GM19455 (cell line): ENCODE data around the gene GRIN2B.

Experiments used
- ATAC-seq: cut with Tn5 transposase; IDR thresholded peaks from one replicate; pipeline ENCODE4 v1.9.1; 2021; ENCODE audit not compliant: unreplicated experiment

The GRIN2B gene

GRCh38 chr12:13981296-13981962, at the start of gene GRIN2B:
TSS of gene GRIN2B (minus strand) at chr12:13981602. CDS start at chr12:13866208, 115,394 bp downstream.
- no peak for ATAC-seq

- ATAC-seq: no peak
Measured at GRCh38 chr12:14026537-14026936, 45.1 kb upstream of the GRIN2B start.

- no peak for ATAC-seq
Measured at GRCh38 chr12:14024591-14024990, 43.2 kb upstream of the GRIN2B start.

GRCh38 chr12:14018080-14018479, 36.7 kb upstream of the GRIN2B start:
- ATAC-seq: no peak

- ATAC-seq: no peak
Measured at GRCh38 chr12:14010989-14011388, 29.6 kb upstream of the GRIN2B start.

GRCh38 chr12:14007639-14008038, 26.2 kb upstream of the GRIN2B start:
- ATAC-seq: no peak

GRCh38 chr12:13992585-13992984, 11.2 kb upstream of the GRIN2B start:
- no peak for ATAC-seq

- ATAC-seq: no peak
Measured at GRCh38 chr12:13992106-13992505, 10.7 kb upstream of the GRIN2B start.

- no peak for ATAC-seq
Measured at GRCh38 chr12:13986031-13986430, 4.6 kb upstream of the GRIN2B start.

GRCh38 chr12:13981990-13982389, 588 bp upstream of the GRIN2B start:
- ATAC-seq: no peak

DNA sequence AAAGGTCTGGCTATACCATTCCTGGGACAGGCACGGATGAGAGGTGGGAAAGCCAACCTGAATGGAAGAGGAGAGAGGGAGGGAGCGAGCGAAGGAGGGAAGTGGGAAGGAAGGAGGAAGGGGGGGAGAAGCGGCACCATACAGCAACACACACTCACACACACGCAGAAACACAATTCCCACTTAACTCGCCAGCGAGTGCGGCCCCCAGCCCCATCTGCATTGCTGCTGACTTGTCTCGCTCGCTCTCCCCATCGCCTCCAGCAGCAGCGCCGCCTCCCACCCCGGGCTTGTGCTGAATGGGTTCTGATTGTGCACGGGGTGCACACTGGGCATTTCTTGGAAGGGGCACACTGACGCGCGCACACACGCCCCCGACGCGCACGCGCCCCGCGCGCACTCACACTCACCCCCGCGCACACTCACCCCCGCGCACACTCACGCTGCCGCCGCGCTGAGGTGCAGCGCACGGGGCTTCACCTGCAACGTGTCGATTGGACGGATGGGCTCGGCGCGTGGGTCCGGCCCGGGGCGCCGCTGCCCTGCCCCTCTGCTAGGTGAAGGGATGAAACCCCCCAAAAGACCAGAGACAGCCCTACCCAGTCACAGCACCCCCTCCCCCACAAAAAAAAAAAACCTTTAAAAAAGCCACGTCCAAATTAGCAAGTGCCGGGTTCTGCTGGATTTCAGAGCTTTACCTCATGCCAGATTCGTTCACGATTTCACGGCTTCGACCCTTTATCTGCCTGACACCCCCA, 685 bp downstream of the GRIN2B start:
- ATAC-seq: no peak

GRCh38 chr12:13979772-13980378, 1.5 kb downstream of the GRIN2B start:
- ATAC-seq: no peak

GRCh38 chr12:13978876-13979275, 2.5 kb downstream of the GRIN2B start:
- no peak for ATAC-seq

DNA sequence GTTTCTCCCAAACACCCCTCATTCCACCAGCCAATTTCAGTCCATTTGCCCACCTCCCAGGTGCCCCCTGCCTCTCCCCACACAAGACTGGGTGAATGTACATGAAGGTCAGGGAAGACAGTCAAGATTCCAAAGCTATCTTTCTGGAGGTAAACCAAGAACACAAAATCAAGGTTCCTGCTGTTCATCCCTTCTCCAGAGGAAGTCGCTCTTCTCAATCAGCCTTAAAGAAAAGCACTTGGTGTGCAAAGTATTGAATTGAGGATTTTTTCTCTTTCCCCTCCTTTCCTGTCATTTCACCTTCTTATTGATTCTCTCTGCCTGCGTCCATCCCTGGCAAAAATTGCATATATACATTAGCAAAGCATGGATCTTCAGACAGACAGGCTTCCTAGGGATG, 4.5 kb downstream of the GRIN2B start:
- no peak for ATAC-seq

DNA sequence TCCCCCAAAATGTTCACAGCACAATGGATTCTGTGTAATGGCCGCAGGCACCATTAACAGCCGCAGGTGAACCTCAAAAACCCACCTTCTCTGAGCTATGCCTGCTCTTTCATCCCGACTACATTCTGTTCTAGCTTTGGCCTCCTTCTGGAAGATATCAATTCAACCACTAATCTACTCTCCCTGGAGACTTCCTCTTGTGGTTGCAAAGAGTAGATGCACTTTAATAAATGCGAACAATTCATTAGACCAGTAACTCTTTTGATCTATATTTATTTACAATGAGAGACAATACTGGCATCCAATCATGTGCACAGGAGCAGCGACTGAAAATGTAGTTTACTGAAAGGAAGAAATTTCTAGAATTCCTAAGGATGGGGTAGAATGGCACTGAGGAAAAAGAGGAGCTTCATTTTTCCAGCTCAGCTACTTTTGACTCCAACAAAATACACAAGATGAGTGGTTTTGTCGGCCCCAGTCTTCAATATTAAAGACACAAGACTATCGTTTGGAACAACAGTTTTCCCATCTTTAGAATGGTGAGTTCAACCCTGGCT, 5.3 kb downstream of the GRIN2B start:
- no peak for ATAC-seq

DNA sequence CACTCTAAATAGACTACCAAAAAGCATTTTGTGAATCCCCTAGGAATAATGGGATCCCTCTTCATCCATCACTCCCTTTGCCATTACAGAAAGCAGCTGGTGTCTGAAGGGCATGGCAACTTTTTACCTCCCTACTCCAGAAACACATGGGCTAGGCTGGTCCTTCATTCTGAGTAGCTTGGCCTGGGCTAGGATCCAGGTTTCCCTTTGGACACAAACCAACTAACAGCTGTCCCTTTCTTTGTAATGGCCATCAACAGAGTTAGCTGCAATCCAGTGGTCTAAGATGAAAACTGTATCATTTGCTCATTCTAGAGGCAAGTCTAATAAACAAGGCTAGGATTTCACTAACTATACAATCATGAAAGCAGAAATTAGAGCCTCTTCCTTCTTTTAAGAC, 7.4 kb downstream of the GRIN2B start:
- ATAC-seq: no peak

DNA sequence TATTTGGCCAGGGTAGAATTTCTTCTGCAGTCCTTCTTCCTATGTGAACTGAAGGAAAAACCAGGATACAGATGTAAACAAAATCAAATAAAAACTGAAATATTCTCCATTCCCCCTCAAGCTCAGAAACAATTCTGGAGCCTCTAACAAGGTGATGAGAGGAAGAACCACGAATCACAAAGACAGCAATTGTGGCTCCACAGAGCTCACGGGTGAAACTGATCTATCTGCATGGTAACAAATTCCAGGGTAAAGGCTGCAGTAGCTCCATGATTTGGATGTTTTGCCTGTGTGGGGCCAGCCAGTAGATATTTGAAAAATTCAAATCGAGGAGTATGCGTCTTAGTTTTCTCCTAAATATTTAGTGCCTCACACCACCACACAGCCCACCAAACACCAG, 10.6 kb downstream of the GRIN2B start:
- ATAC-seq: no peak

- ATAC-seq: no peak
Measured at GRCh38 chr12:13968281-13968680, 13.1 kb downstream of the GRIN2B start.

DNA sequence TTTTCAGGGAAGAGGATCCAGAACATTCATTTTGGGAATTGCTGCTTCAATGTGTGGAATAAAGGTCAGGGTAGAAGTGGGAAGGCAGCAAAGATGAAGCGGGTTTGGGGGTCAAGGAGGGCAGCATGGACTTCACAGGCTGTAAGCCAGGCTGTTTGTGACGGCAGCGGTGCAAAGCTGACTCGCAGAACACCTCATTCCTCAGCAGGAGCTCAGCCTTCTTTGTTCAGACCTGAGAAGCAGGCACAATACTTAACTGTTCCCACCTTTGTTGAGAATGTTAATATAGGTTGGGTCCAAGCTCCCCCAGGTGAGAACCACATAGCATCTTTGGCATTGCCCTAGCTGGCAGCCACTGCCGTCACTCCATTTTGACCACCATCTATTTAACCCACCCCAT, 16.7 kb downstream of the GRIN2B start:
- ATAC-seq: no peak

- no peak for ATAC-seq
Measured at GRCh38 chr12:13962699-13963098, 18.7 kb downstream of the GRIN2B start.

- no peak for ATAC-seq
Measured at GRCh38 chr12:13961971-13962370, 19.4 kb downstream of the GRIN2B start.
